GM06990 (cell line): ENCODE measurements around the gene PRSS38.

ENCODE experiments used
- DNase-seq: peaks from one replicate; pipeline ENCODE4 v3.0.0-alpha.2; 2011; ENCODE audit not compliant: insufficient read length; ENCODE audit errors: extremely low read depth
- H3K27me3 ChIP-seq: replicated peaks from 2 replicates; pipeline ENCODE4 v1.6.0; 2011; ENCODE audit warnings: low read length; ENCODE audit not compliant: control insufficient read depth, insufficient read depth
- H3K36me3 ChIP-seq: 2 replicates; pipeline ENCODE4 v1.5.1; 2011; ENCODE audit warnings: low read length; ENCODE audit not compliant: control insufficient read depth, insufficient read depth
- H3K4me3 ChIP-seq: replicated peaks from 2 replicates; pipeline ENCODE4 v1.5.1; 2011; ENCODE audit warnings: low read depth, mild to moderate bottlenecking, control low read depth, low read length
- CTCF ChIP-seq: IDR thresholded peaks from 2 replicates; pipeline ENCODE4 v1.5.1; 2011; ENCODE audit warnings: low read length, control low read depth, mild to moderate bottlenecking, inconsistent platforms; ENCODE audit not compliant: insufficient read depth, poor library complexity, severe bottlenecking

The PRSS38 gene

GRCh38 chr1:227768640-227769039 is 46.8 kb upstream of the PRSS38 start:
- no peaks in the 10 kb centered on the region for H3K27me3 ChIP-seq
- no peak overlapping the region for H3K4me3 ChIP-seq
- H3K36me3 ChIP-seq, result peaks cover 27% of the 10 kb centered on the region
- no peak for TF ChIP-seq CTCF
- no peak for DNase-seq

- Histone ChIP-seq H3K27me3 (no peaks in the 10 kb centered on the region), H3K36me3 (peaks cover 23% of the 10 kb centered on the region), H3K4me3 (no peak overlapping the region)
- no peak for DNase-seq
- no peak for TF ChIP-seq CTCF
Measured at GRCh38 chr1:227769047-227769935, 46.2 kb upstream of the PRSS38 start.

- TF ChIP-seq CTCF, result no peak
- peaks cover 23% of the 10 kb centered on the region for H3K36me3 ChIP-seq
- no peak overlapping the region for H3K4me3 ChIP-seq
- H3K27me3 ChIP-seq, result no peaks in the 10 kb centered on the region
- DNase-seq, result no peak
Measured at GRCh38 chr1:227769936-227770494, 45.5 kb upstream of the PRSS38 start.

GRCh38 chr1:227770812-227771211 is 44.7 kb upstream of the PRSS38 start:
- Histone ChIP-seq H3K36me3 (peaks cover 21% of the 10 kb centered on the region), H3K27me3 (no peaks in the 10 kb centered on the region), H3K4me3 (no peak overlapping the region)
- DNase-seq, result no peak
- no peak for TF ChIP-seq CTCF

- Histone ChIP-seq H3K36me3 (peaks cover 23% of the 10 kb centered on the region), H3K4me3 (no peak overlapping the region), H3K27me3 (no peaks in the 10 kb centered on the region)
- DNase-seq, result no peak
- no peak for TF ChIP-seq CTCF
Measured at GRCh38 chr1:227771326-227771725, 44.1 kb upstream of the PRSS38 start.
